Measurements from ENCODE around the gene PCNT. TPM values are rescaled to one million over a fixed set of nuclear protein-coding genes. Genes with fewer than 3 reads are reported as not detected.

PCNT gene
- total and polyA plus RNA-seq, 10 of the 15 experiments (the other 5 are each of a cell fraction or from before 2014, with no cell fraction given): 2.9 to 39.6 (median 20.5) TPM

DNA sequence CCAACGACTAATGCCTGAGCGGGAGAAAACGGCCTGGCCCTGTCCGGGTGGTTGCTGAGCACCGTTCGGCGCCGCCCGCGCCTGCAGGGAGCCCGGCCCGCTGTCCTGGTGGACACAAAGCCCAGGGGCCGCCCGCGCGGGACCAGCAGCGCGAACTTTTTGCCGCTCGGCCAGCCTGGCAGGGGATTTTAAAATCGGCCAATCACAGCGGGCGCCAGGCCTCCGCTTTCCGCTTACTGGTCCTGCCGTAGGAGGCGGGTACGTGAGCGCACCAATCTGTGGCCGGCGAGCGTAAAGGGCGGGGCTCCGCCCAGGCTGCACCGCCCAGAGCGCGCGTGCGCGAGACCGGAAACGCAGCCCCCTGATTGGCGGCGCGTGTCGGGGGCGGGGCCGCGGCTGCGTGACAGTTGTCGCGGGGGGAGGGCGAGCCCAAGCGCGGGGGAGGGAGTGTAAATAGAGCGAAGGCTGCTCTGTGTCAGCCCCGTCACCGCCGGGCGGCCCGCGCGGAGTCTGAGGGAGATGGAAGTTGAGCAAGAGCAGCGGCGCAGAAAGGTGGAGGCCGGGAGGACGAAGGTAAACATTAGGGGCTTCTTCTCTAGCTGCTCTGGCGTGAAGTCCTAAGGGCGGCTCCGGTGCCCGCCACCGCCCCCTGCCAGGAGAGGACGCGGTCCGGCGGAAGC lies at the start of gene PCNT, which contains the start of gene C21orf58 (continued):
- TF ChIP-seq, protein P1, sequence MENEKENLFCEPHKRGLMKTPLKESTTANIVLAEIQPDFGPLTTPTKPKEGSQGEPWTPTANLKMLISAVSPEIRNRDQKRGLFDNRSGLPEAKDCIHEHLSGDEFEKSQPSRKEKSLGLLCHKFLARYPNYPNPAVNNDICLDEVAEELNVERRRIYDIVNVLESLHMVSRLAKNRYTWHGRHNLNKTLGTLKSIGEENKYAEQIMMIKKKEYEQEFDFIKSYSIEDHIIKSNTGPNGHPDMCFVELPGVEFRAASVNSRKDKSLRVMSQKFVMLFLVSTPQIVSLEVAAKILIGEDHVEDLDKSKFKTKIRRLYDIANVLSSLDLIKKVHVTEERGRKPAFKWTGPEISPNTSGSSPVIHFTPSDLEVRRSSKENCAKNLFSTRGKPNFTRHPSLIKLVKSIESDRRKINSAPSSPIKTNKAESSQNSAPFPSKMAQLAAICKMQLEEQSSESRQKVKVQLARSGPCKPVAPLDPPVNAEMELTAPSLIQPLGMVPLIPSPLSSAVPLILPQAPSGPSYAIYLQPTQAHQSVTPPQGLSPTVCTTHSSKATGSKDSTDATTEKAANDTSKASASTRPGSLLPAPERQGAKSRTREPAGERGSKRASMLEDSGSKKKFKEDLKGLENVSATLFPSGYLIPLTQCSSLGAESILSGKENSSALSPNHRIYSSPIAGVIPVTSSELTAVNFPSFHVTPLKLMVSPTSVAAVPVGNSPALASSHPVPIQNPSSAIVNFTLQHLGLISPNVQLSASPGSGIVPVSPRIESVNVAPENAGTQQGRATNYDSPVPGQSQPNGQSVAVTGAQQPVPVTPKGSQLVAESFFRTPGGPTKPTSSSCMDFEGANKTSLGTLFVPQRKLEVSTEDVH (IDR thresholded peaks at IDR 0.05; ENCODE audit: low read depth, partially characterized antibody): no peak
- TF ChIP-seq ZNF24 (IDR thresholded peaks at IDR 0.05) (no peak), BCL11A (IDR thresholded peaks at IDR 0.05; ENCODE audit: low read depth, low read length) (no peak), EGR1 (IDR thresholded peaks at IDR 0.05; ENCODE audit: borderline replicate concordance in 1 of 2, low read depth in 2 of 2, low read length in 2 of 2) (peak in 1 of 2 experiments; percentile 91; a peak in 2 of 3 replicates), TBL1XR1 (IDR thresholded peaks at IDR 0.05; ENCODE audit: low read depth, low read length) (no peak), CBX3 (IDR thresholded peaks at IDR 0.05; ENCODE audit: borderline replicate concordance, low read depth) (no peak), RBBP5 (conservative IDR thresholded peaks at IDR 0.05) (peak; percentile 84; the same call in 1 of the 2 replicates), RFX5 (IDR thresholded peaks at IDR 0.05; ENCODE audit: low read depth, low read length) (peak; percentile 43; the same call in 1 of the 2 replicates), ZNF384 (IDR thresholded peaks at IDR 0.05; ENCODE audit: borderline replicate concordance, low read depth, low read length) (no peak), SIX5 (IDR thresholded peaks at IDR 0.05; ENCODE audit: low read depth, low read length, severe bottlenecking) (no peak), POLR2AphosphoS5 (IDR thresholded peaks at IDR 0.05; ENCODE audit: low read length) (no peak), CBX5 (IDR thresholded peaks at IDR 0.05; ENCODE audit: low read depth) (no peak)
- TF ChIP-seq, protein P2, sequence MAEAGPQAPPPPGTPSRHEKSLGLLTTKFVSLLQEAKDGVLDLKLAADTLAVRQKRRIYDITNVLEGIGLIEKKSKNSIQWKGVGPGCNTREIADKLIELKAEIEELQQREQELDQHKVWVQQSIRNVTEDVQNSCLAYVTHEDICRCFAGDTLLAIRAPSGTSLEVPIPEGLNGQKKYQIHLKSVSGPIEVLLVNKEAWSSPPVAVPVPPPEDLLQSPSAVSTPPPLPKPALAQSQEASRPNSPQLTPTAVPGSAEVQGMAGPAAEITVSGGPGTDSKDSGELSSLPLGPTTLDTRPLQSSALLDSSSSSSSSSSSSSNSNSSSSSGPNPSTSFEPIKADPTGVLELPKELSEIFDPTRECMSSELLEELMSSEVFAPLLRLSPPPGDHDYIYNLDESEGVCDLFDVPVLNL (IDR thresholded peaks at IDR 0.05; ENCODE audit: low read depth, low read length): peak; percentile 97
- TF ChIP-seq, protein P3, sequence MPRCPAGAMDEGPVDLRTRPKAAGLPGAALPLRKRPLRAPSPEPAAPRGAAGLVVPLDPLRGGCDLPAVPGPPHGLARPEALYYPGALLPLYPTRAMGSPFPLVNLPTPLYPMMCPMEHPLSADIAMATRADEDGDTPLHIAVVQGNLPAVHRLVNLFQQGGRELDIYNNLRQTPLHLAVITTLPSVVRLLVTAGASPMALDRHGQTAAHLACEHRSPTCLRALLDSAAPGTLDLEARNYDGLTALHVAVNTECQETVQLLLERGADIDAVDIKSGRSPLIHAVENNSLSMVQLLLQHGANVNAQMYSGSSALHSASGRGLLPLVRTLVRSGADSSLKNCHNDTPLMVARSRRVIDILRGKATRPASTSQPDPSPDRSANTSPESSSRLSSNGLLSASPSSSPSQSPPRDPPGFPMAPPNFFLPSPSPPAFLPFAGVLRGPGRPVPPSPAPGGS (IDR thresholded peaks at IDR 0.05; ENCODE audit: borderline replicate concordance, insufficient read depth, low read depth, low read length, poor library complexity, severe bottlenecking): no peak
